ENCODE data around the gene HIVEP3. TPM values are rescaled to one million over a fixed set of nuclear protein-coding genes. Genes with fewer than 3 reads are reported as not detected.

The HIVEP3 gene
- total and polyA plus RNA-seq, 2 of the 13 experiments (the other 11 are each of a cell fraction or from before 2014, with no cell fraction given), result 0.05 TPM; not detected in 1

DNA sequence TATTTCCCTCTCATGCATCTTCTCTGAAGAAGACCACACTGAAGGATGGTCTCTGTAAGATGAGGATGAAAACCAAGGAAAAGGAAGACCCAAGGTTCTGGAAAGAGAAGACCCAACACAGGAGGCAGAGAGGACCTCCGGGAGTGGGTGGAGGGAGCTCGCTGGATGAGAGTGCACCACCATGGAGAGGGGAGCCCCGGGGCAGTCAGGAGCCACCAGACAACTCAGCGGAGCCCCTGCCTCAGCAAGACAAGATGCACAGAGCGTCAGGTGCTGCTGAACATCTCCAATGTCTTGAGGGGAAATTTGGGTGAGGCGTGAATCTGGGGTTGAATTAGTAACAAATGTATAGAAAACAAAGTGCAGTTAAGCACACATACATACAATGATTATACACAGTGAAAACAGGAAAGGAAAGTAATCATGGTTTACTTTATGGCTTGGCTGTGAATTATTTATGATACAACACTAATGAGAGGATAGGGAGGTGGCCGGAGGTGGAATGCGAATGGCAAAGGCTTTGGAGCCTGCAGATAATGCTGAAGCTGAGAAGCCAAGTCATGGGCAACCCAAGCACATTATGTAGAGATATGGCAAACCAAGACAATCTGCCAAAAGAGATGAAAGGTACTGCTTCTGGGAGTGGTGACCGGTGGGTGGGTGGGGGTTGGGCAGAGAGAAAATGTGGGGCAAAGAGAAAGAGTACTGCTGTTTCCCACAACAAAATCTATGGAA, 353.8 kb downstream of the HIVEP3 start:
- H4K20me1 ChIP-seq (ENCODE audit: insufficient read depth, low read length), result no peaks in the 10 kb centered on the region
- no peak overlapping the region for H3K4me2 ChIP-seq (ENCODE audit: low read depth, low read length)
- DNase-seq (ENCODE audit: low spot score) (no peak), ATAC-seq (no peak), FAIRE-seq (no peak)
- no peaks in the 10 kb centered on the region for H3K79me2 ChIP-seq (ENCODE audit: insufficient read depth, low read length)
- no TSS peak for BruUV-seq (replicated peaks)
- WGBS (ENCODE audit: low lambda C conversion rate), result 16% methylated on average over 9 of the region's 9 CpGs
- no peak overlapping the region for H2AFZ ChIP-seq (ENCODE audit: low read length)
- H3K4me1 ChIP-seq (ENCODE audit: insufficient read depth, low read length), result no peaks in the 10 kb centered on the region
- no peak overlapping the region for H3K9ac ChIP-seq (ENCODE audit: insufficient read depth, low read depth, low read length)
- intact Hi-C loops (cut with micrococcal nuclease; ENCODE audit: unreplicated experiment), result no loop called here
- no peaks in the 10 kb centered on the region for H3K36me3 ChIP-seq (replicated peaks in 1 of 2; ENCODE audit: control insufficient read depth in 1 of 2, insufficient read depth in 2 of 2, low read length in 2 of 2)
- no peak overlapping the region for H3K4me3 ChIP-seq (replicated peaks in 1 of 3; ENCODE audit: insufficient read depth in 1 of 3, low read depth in 2 of 3, low read length in 3 of 3)
- no peaks in the 10 kb centered on the region for H3K9me3 ChIP-seq (ENCODE audit: low read length)
- no peak overlapping the region for H3K27ac ChIP-seq (ENCODE audit: extremely low read length, insufficient read depth, low read length)
- ChIA-PET CTCF (ENCODE audit: low intra/inter-chr PET ratio, low total read pairs) (no interaction called here), POLR2A (no interaction called here)
- peaks cover 0 to 2% of the 10 kb centered on the region in 2 experiments; a peak in 1 of 5 replicates for H3K27me3 ChIP-seq (ENCODE audit: control insufficient read depth in 1 of 2, insufficient read depth in 2 of 2, low read length in 2 of 2)
- TF ChIP-seq NR2F6 (IDR thresholded peaks at IDR 0.05) (no peak), NR2F6 (CRISPR knock-in tag; IDR thresholded peaks at IDR 0.05) (no peak), ZNF605 (CRISPR knock-in tag; IDR thresholded peaks at IDR 0.05) (no peak), ZNF335 (CRISPR knock-in tag; IDR thresholded peaks at IDR 0.05) (no peak), SPEN (CRISPR knock-in tag; IDR thresholded peaks at IDR 0.05; ENCODE audit: low read depth) (no peak), ZNF256 (CRISPR knock-in tag; conservative IDR thresholded peaks at IDR 0.05) (no peak)
- TF ChIP-seq, protein P1, sequence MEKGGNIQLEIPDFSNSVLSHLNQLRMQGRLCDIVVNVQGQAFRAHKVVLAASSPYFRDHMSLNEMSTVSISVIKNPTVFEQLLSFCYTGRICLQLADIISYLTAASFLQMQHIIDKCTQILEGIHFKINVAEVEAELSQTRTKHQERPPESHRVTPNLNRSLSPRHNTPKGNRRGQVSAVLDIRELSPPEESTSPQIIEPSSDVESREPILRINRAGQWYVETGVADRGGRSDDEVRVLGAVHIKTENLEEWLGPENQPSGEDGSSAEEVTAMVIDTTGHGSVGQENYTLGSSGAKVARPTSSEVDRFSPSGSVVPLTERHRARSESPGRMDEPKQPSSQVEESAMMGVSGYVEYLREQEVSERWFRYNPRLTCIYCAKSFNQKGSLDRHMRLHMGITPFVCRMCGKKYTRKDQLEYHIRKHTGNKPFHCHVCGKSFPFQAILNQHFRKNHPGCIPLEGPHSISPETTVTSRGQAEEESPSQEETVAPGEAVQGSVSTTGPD (CRISPR knock-in tag; IDR thresholded peaks at IDR 0.05), result no peak
- TF ChIP-seq, protein P2, sequence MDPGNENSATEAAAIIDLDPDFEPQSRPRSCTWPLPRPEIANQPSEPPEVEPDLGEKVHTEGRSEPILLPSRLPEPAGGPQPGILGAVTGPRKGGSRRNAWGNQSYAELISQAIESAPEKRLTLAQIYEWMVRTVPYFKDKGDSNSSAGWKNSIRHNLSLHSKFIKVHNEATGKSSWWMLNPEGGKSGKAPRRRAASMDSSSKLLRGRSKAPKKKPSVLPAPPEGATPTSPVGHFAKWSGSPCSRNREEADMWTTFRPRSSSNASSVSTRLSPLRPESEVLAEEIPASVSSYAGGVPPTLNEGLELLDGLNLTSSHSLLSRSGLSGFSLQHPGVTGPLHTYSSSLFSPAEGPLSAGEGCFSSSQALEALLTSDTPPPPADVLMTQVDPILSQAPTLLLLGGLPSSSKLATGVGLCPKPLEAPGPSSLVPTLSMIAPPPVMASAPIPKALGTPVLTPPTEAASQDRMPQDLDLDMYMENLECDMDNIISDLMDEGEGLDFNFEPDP (CRISPR knock-in tag; conservative IDR thresholded peaks at IDR 0.05), result no peak
- in situ Hi-C loops (cut with HindIII; ENCODE audit: extremely low pct_ligation_motif_present, low pct_unique_long_range_greater_than_20kb), result no loop called here

All from HepG2 (cell line).